IPS DF 4.7 (cell line): ENCODE measurements around the gene CCDC3.
A peak's percentile ranks its signal among the peaks of the same experiment; 100 is the strongest.

Experiments
- DNase-seq: peaks from one replicate; pipeline ENCODE4 v3.0.0-alpha.2; 2013; ENCODE audit warnings: low spot score; ENCODE audit errors: extremely low read depth

Gene CCDC3

GRCh38 chr10:12965571-12965970 lies 35.9 kb downstream of the CCDC3 start:
- no peak for DNase-seq

- DNase-seq = no peak
Observed at GRCh38 chr10:12962556-12962955, 39.0 kb downstream of the CCDC3 start.

- no peak for DNase-seq
Observed at GRCh38 chr10:12961416-12962205, 39.9 kb downstream of the CCDC3 start.

GRCh38 chr10:12960941-12961340 lies 40.6 kb downstream of the CCDC3 start:
- no peak for DNase-seq

- no peak for DNase-seq
Observed at GRCh38 chr10:12960334-12960898, 41.1 kb downstream of the CCDC3 start.

- no peak for DNase-seq
Observed at GRCh38 chr10:12958546-12959110, 42.9 kb downstream of the CCDC3 start.

GRCh38 chr10:12957081-12957480 lies 44.4 kb downstream of the CCDC3 start:
- no peak for DNase-seq

- no peak for DNase-seq
Observed at GRCh38 chr10:12954866-12955265, 46.6 kb downstream of the CCDC3 start.

- no peak for DNase-seq
Observed at GRCh38 chr10:12950583-12951128, 50.9 kb downstream of the CCDC3 start.

GRCh38 chr10:12949248-12949647 lies 52.3 kb downstream of the CCDC3 start:
- DNase-seq = no peak

GRCh38 chr10:12947741-12948140 lies 53.8 kb downstream of the CCDC3 start:
- DNase-seq = no peak

GRCh38 chr10:12946372-12946771 lies 55.1 kb downstream of the CCDC3 start:
- no peak for DNase-seq

- no peak for DNase-seq
Observed at GRCh38 chr10:12945690-12946359, 55.7 kb downstream of the CCDC3 start.

GRCh38 chr10:12944931-12945330 lies 56.6 kb downstream of the CCDC3 start:
- no peak for DNase-seq

GRCh38 chr10:12943425-12943824 lies 58.1 kb downstream of the CCDC3 start:
- DNase-seq = peak; percentile 30

- no peak for DNase-seq
Observed at GRCh38 chr10:12941966-12942365, 59.5 kb downstream of the CCDC3 start.

- no peak for DNase-seq
Observed at GRCh38 chr10:12940791-12941190, 60.7 kb downstream of the CCDC3 start.

GRCh38 chr10:12938271-12938670 lies 63.2 kb downstream of the CCDC3 start:
- no peak for DNase-seq

GRCh38 chr10:12937527-12937926 lies 64.0 kb downstream of the CCDC3 start:
- no peak for DNase-seq

GRCh38 chr10:12934777-12935176 lies 66.7 kb downstream of the CCDC3 start:
- no peak for DNase-seq

GRCh38 chr10:12929381-12929780 lies 72.1 kb downstream of the CCDC3 start:
- DNase-seq = no peak

- no peak for DNase-seq
Observed at GRCh38 chr10:12928571-12928970, 72.9 kb downstream of the CCDC3 start.
